GM12801 (cell line): ENCODE measurements around the gene EIF4G3.

Experiments
- TF ChIP-seq, protein P1 (sequence below): IDR thresholded peaks from one replicate; pipeline ENCODE4 v1.5.1; 2011; ENCODE audit warnings: control low read depth; ENCODE audit not compliant: insufficient read length; ENCODE audit errors: extremely low read depth

EIF4G3 gene

DNA sequence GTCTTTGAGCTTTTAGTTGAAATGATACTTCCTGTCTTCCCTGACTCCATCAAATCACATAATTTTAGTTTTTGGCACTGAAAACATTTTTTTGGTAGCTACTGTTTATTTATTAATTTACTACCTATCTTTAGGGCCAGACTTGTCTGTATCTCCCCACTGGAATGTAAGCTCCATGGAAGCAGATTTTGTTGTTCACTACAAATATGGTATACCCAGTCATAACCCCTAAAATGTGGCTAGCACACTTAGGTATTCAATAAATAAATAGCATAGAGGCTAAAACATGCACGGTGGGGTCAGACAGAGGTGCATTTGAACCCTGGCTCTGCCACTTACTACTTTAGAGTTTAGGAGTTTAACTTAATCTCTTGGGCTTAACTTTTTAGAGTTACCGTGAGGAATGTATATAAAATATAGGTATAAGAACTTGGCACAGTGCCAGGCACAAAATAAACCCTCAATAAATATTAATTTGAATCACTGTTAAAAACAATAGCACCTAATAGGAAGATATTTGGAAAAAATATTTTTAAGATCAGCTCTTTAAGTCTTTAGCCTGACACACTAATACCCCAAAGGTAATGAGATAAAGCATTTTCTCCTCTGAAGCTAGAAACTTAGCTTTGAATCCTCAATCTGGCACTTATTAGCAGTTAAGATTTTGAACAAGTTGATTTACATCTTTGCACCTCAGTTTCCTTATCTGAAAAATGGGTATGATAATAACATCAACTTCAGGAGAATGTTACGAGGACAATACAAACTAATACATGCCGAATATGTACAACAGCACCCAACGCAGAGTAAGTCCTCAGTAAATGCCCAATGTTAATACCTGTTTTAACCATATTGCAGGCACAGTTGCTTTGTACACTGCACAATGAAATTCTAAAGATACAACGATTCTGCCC, 330.0 kb downstream of the EIF4G3 start:
- TF ChIP-seq, protein P1, sequence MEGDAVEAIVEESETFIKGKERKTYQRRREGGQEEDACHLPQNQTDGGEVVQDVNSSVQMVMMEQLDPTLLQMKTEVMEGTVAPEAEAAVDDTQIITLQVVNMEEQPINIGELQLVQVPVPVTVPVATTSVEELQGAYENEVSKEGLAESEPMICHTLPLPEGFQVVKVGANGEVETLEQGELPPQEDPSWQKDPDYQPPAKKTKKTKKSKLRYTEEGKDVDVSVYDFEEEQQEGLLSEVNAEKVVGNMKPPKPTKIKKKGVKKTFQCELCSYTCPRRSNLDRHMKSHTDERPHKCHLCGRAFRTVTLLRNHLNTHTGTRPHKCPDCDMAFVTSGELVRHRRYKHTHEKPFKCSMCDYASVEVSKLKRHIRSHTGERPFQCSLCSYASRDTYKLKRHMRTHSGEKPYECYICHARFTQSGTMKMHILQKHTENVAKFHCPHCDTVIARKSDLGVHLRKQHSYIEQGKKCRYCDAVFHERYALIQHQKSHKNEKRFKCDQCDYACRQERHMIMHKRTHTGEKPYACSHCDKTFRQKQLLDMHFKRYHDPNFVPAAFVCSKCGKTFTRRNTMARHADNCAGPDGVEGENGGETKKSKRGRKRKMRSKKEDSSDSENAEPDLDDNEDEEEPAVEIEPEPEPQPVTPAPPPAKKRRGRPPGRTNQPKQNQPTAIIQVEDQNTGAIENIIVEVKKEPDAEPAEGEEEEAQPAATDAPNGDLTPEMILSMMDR, result no peak

DNA sequence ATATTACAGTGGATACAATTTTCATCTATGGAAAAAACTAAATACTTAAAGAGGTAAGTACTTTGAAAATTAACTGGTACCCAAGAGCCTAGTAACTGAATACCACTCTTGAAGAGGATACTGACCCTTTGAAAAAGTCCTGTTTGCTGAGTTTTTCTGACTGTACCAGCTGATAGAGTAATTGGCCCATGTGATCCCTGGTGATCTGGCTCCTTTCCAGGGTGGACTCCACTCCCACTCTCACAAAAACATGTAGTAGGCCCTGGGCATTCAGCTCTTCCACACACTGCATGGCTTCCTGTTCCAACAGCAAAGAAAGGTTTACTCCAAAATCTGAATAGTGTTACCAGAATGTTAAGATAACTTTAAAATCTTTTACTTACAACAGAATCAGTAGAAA, 336.0 kb downstream of the EIF4G3 start:
- TF ChIP-seq, protein P1, result no peak

DNA sequence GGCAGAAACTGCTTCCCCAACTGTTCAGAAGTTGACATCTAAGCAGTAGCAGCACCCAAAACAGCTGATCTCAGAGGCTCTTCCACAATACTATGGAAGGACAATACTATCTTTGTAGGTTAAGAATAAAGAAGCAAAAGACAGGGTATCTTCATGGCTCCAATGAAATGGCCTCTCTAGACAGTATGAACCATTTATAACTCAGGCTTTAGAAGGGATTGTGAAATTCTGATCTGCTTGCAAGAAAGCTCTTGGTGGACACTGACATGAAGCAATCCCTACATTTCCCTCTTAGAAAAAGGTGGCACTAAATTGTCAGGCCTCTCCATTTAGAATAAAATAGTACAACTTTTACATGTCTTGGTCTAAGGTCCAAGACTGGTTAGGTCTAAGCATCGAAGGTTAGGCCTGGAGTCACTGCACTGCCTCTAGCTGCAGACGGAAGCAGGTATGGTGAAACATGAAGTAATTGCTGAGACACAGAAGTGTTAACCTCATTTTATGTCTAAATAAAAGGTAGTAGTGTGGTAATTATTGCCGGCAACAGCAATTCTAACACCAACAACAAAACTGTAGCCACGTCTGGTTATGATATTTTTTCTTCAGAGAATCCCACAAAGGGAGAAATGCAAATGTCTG, 339.0 kb downstream of the EIF4G3 start:
- TF ChIP-seq, protein P1, result no peak

DNA sequence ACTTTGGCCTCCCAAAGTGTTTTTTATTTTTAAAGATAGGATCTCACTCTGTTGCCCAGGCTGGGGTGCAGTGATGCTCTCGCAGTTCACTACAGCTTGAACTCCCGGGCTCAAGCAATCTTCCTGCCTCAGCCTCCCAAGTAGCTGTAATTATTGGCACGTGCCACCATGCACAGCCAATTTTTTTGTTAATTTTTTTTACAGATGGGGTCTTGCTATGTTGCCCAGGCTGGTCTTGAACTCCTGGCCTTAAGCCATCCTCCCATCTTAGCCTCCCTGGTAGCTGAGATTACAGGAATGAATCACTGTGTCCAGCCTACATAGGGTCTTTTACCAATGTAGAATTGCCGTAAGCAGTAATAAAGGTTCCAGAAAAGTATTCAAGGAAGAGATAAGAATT, 340.5 kb downstream of the EIF4G3 start:
- TF ChIP-seq, protein P1, result no peak

DNA sequence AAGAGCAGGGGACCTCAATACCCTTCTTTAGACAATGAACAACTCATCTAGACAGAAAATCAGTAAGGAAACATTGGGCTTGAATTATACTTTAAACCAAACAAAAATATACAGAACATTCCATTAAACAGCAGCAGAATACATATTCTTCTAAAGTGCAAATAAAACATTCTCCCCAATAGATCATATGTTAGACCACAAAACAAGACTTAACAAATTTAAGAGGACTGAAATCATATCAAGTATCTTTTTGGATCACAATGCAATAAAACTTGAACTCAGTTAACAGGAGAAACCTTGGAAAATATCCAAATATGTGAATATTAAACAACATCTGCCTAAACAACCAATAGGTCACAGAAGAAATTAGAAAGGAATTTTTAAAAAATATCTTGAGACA, 341.9 kb downstream of the EIF4G3 start:
- TF ChIP-seq, protein P1, result no peak

DNA sequence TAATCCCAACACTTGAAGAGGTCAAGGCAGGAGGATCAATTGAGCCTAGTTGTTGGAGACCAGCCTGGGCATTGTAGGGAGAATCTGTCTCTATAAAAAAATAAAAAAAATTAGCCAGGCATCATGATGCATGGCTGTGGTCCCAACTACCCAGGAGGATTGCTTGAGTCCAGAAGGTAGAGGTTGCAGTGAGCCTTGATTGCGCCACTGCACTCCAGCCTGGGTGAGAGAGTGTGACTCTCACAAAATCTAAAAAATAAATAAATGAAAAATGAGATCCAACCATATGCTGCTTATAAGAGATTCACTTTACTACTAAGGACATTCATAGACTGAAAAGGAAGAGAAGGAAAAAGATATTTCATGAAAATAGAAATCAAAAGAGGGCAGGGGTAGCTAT, 342.5 kb downstream of the EIF4G3 start:
- TF ChIP-seq, protein P1, result no peak

DNA sequence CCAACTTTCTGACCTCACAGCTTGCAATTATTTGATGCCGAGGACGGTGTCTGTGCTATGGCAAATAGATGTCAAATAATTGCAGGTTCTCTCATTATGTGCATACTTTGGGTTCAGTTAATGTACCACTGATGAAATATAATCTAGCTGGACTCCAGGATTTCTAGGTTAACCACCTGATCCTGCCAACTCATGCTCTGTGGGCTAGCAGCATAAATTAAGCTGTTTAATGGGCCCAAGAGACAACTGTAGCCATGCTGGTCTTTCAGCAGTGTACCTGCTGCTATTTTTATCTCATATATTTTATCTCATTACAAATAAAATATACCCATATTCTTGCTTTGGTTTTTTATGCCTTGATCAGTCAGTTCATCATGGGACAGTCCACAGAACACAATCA, 346.3 kb downstream of the EIF4G3 start:
- TF ChIP-seq, protein P1, result no peak
